Left cardiac atrium (tissue), 4 donors: ENCODE data around the gene PRKN. TPM values are rescaled to one million over a fixed set of nuclear protein-coding genes. Genes with fewer than 3 reads are reported as not detected.
A peak's percentile ranks its signal among the peaks of the same experiment; 100 is the strongest.

Source experiments
- ATAC-seq, 2 donors: fragments of 200-7000 bp; cut with Tn5 transposase; one replicate each; pipeline ENCODE4 v1.9.1; 2020; ENCODE audit warnings: mild to moderate bottlenecking in 2 of 2, moderate library complexity in 2 of 2
- DNase-seq: peaks from one replicate; pipeline ENCODE4 v3.0.0-alpha.2; 2020
- intact Hi-C, 2 donors: fragments of 100-400 bp; cut with DNase I; formaldehyde crosslinking; loops; one replicate each; pipeline versions ENCODE4 v1.14.1 to v1.15.1; 2022 to 2023
- total RNA-seq, 2 donors: library from RNA; stranded (reverse); fragmentation: NEBNext Ultra II Directional; extraction: Animal tissue kit (Norgen Biotek cat#: 25700); gene quantifications; one replicate each; pipeline ENCODE4 v1.2.1, GENCODE V29; 2021
- donor health status: DM: no; HTN: yes; CAD: no.
- donor health status: DM: no; HTN: yes; CAD: no; lungs with severe emphysema.
- donor health status: DM: yes; HTN: yes; CAD: no.
- donor health status: Dilated cardiomyopathy.

PRKN gene
- total RNA-seq, 2 donors from 2014 or later = 13.8 to 22.2 TPM

- no peak for DNase-seq
- intact Hi-C loops = no loop called here
- no peak for ATAC-seq
These were observed 1000.3 kb downstream of the PRKN start for GRCh38 chr6:161727083-161727833.

GRCh38 chr6:161722394-161722793, 1005.2 kb downstream of the PRKN start:
- no peak for DNase-seq
- intact Hi-C loops = no loop called here
- ATAC-seq = no peak

GRCh38 chr6:161721511-161721910, 1006.1 kb downstream of the PRKN start:
- DNase-seq = no peak
- intact Hi-C loops = no loop called here
- ATAC-seq = no peak

- intact Hi-C loops = no loop called here
- DNase-seq (no peak), ATAC-seq (no peak)
These were observed 1011.4 kb downstream of the PRKN start for GRCh38 chr6:161716176-161716575.

DNA sequence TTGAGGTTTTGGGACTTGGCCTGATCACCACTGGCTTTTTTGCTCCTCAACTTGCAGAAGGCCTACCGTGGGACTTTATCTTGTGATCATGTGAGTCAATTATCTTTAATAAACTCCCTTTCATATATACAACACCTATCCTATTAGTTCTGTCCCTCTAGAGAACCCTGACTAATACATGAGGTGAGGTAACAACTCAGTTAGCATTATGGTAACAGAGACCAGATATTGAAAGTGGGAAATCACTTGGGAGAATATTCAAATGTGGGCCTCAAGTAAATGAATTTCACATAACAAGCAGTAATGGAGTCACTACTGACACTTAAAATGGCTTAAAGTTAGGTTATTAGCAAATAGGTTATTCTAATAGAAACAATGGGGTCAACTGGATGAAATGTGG, 1015.6 kb downstream of the PRKN start:
- ATAC-seq (no peak), DNase-seq (no peak)
- intact Hi-C loops = no loop called here

GRCh38 chr6:161711515-161711914, 1016.1 kb downstream of the PRKN start:
- DNase-seq (no peak), ATAC-seq (no peak)
- intact Hi-C loops = no loop called here

DNA sequence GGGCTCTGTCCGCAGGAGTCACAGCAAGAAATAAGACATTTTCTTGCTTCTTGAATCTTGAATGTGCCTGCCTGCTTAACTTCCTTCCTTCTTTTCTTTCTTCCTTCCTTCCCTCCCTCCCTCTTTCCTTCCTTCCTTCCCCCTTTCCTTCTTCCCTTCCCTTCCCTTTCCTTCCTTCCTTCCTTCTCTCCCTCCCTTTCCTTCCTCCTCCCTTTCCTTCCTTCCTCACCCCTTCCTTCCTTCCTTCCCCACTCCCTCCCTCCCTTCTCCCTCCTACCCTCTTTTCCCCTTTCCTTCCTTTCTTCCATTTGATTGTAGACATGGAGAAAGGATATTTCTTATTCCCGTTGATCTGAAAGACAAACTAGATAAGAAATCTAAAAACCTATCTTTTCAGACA, 1016.9 kb downstream of the PRKN start:
- ATAC-seq (no peak), DNase-seq (no peak)
- intact Hi-C loops = no loop called here

DNA sequence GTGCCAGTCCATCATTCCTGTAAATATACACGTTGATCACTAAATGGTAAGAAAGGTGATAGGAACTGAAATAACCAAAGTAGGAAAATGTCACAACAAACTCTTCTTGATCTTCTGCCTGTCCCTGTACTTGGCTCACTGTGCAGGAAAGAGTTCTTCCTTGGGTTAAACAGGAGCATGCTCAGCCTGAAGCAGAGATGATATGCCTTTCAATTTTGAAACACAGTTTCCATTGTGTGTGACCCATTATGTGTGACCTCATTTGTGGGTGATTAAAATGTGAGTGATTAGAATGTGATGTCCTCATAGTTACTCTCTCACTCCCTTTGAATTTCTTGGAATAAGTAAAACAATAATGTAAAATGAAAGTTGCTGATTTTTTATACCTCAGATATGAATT, 1026.5 kb downstream of the PRKN start:
- intact Hi-C loops = no loop called here
- ATAC-seq (no peak), DNase-seq (no peak)

GRCh38 chr6:161696801-161697200, 1030.8 kb downstream of the PRKN start:
- no peak for ATAC-seq
- intact Hi-C loops = loop anchor here (5.0 to 10.0 kb wide), 2 partner anchors 282 to 304 kb away; no protein-coding TSS in a partner anchor
- DNase-seq = no peak

GRCh38 chr6:161694995-161695394, 1032.6 kb downstream of the PRKN start:
- DNase-seq = no peak
- intact Hi-C loops = loop anchor here (5.0 to 10.0 kb wide), 3 partner anchors 273 to 303 kb away; no protein-coding TSS in a partner anchor
- ATAC-seq = peak; percentile 44 to 58

DNA sequence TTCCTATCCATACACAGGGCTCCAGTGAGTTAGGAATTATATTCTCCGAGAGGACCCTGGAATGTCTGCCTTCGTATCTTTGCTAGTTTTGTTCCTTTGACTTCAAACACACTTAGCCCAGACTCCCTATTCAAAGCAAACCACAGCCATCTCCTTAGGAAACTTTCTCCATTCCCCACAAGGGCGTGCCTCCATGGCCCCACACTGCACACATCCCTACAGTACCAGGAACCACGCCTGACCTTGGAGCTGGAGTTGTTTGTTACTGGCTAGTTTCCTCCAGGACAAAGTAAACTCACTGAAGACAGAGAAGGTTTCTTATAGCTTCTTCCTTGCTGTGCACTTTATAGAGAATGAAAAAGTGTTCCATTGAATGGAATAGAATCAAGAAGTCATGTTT, 1040.9 kb downstream of the PRKN start:
- intact Hi-C loops = no loop called here
- DNase-seq (no peak), ATAC-seq (no peak)

DNA sequence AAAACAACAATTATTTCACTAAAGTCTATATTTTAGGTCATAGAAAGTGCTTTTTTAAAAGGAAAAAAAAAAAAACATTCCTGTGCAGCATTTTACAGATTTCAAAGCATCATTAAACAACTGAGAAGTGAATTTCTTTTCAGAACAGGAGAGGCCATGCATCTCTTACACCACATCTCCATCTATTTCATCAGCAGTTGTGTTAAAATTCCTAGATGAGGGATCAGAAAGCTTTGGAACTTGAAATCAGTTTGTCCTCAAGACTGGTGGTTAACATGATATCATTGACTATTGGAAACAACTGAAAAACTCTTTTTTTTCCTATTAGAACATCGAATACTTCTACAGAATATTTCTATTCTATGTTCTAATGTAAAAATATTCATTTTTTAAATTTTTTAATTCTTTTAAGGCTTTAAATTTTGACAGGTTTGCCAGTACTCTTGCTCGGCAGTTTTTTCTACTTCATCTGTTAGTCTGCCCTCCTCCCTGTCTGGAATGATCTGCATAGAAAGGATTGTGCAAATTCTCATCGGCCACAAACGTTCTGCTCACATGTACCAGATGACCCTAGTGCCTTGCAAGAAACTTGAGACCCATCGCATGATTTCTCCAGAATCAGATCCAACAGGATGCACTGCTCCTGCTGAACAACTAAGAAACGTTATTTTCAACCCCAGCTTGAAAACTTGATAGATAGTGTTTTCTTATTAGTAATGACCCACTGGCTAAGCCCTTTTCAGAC, 1042.7 kb downstream of the PRKN start:
- ATAC-seq = no peak
- DNase-seq = no peak
- intact Hi-C loops = no loop called here

- ATAC-seq = no peak
- no peak for DNase-seq
- intact Hi-C loops = no loop called here
These were observed 1044.2 kb downstream of the PRKN start for GRCh38 chr6:161683400-161683799.

DNA sequence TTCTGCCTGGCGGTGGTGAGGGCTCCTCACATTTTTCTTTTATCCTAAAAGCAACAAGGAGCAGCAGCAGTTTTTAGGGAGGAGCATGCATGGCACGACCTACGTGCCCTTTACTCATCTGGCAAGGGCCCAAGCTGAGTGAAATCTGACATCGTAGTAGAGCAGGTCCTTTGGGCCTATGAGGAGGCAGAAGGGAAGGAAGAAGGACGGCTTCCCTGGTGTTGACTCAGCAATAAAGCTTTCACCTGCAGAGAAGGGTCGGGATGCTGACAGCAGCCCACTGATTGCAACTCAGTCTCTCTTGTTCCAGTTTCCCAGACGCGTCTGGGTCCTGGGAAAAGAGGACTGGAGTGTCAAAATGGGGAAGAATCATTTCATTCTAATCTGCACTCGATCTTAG, 1044.6 kb downstream of the PRKN start:
- intact Hi-C loops = no loop called here
- no peak for DNase-seq
- no peak for ATAC-seq

DNA sequence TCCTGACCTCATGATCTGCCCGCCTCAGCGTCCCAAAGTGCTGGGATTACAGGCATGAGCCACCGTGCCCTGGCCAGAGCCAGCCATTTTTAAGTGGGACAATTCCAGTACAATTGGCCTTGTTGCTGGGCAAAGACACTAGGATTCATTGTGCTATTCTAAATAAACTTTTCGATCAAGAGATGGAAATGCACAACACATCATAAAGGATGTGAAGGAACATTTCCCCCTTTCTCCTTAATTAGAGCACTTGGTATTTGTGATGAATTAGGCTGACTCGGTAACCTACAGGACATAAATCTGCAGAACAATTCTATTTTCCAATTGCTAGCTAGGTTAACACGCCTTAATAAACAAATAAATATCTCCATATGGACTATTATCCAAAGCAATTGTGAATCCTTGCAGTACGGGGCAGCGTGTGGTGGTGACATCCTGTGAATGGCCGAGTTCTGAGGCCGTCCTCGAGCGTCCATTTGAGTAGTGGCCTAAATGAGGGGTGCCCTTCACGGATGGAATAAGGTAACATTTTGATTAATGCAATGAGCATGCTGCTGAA, 1047.5 kb downstream of the PRKN start:
- DNase-seq (no peak), ATAC-seq (no peak)
- intact Hi-C loops = no loop called here

DNA sequence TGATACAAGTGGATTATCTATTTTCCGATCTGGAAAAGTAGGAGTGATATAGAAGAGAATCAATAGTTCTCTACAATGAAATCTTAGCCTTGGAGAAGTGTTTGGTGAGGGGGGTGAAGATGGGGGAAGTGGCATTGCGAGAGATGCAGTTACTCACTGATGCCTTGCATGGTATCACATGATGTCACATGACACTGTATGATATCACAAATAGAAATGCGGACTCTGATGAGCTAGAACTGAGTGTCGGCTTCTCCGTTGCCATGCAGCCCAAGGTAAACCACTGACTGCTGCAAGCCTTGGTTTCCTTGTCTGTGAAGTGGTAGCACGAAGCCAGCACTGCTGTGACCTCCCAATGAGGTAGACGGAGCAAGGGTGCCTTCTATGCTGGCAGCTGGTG, 1050.4 kb downstream of the PRKN start:
- intact Hi-C loops = no loop called here
- no peak for ATAC-seq

DNA sequence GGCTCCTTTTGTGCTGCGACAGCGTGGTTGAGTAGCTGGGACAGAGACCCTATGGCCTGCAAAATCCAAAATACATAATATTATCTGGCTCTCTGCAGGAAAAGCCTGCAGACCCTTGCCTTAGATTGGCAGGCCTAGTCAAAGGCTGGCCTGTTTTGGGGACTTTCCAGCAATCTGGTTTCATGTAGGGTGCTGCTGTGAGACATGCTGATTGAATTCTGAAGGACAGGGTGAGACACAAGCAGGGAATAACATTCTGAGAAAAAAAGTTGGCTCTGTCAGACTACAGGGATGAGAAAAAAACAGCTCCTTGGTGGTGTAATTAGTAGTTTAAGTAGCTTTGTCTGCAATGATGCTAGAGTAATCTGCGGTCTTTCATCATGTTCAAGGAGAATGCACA, 1051.0 kb downstream of the PRKN start:
- no peak for ATAC-seq
- DNase-seq = no peak
- intact Hi-C loops = no loop called here

More for the DNA sequence above, 1050.4 kb downstream of the PRKN start:
- DNase-seq = no peak

- intact Hi-C loops = no loop called here
- DNase-seq (no peak), ATAC-seq (no peak)
These were observed 1052.5 kb downstream of the PRKN start for GRCh38 chr6:161674930-161675682.

GRCh38 chr6:161673026-161673425, 1054.5 kb downstream of the PRKN start:
- no peak for ATAC-seq
- intact Hi-C loops = no loop called here
- DNase-seq = no peak

- ATAC-seq (no peak), DNase-seq (no peak)
- intact Hi-C loops = no loop called here
These were observed 1056.4 kb downstream of the PRKN start for GRCh38 chr6:161671117-161671516.
